Skeletal muscle satellite cell (primary cell): ENCODE measurements around the gene YY1. TPM values are rescaled to one million over a fixed set of nuclear protein-coding genes. Genes with fewer than 3 reads are reported as not detected.

Source experiments
- H3K27me3 ChIP-seq: 2 replicates; pipeline ENCODE4 v1.7.0; 2013; ENCODE audit warnings: low read length; ENCODE audit not compliant: control insufficient read depth, insufficient read depth
- H3K36me3 ChIP-seq: 2 replicates; pipeline ENCODE4 v1.7.0; 2013; ENCODE audit warnings: mild to moderate bottlenecking, control low read depth, low read length; ENCODE audit not compliant: insufficient read depth
- H3K4me1 ChIP-seq: 2 replicates; pipeline ENCODE4 v1.7.0; 2013; ENCODE audit warnings: low read length; ENCODE audit not compliant: control insufficient read depth, insufficient read depth
- H3K4me2 ChIP-seq: 2 replicates; pipeline ENCODE4 v1.7.0; 2013; ENCODE audit warnings: mild to moderate bottlenecking, low read length
- H3K4me3 ChIP-seq: 2 replicates; pipeline ENCODE4 v1.7.0; 2013; ENCODE audit warnings: low read length
- H3K9ac ChIP-seq: 2 replicates; pipeline ENCODE4 v1.7.0; 2013; ENCODE audit warnings: mild to moderate bottlenecking, low read depth, low read length, moderate library complexity
- H3K9me3 ChIP-seq: replicated peaks from 2 replicates; pipeline ENCODE4 v1.7.0; 2013; ENCODE audit warnings: mild to moderate bottlenecking, control low read depth, low read length
- small RNA-seq: library from RNA; depleted of rRNA; stranded (forward); fragments of <200 nt; gene quantifications from one replicate; pipeline ENCODE3, GENCODE V24; 2012

YY1 gene

GRCh38 chr14:100327128-100327527, 88.2 kb downstream of the YY1 start:
- Histone ChIP-seq H3K9me3 (no peaks in the 10 kb centered on the region), H3K36me3 (no peaks in the 10 kb centered on the region), H3K27me3 (no peaks in the 10 kb centered on the region), H3K9ac (no peak overlapping the region), H3K4me3 (no peak overlapping the region), H3K4me1 (no peaks in the 10 kb centered on the region), H3K4me2 (no peak overlapping the region)

GRCh38 chr14:100328495-100329163, 89.7 kb downstream of the YY1 start:
- Histone ChIP-seq H3K9me3 (no peaks in the 10 kb centered on the region), H3K27me3 (no peaks in the 10 kb centered on the region), H3K4me2 (no peak overlapping the region), H3K4me1 (no peaks in the 10 kb centered on the region), H3K36me3 (peaks cover 2% of the 10 kb centered on the region), H3K4me3 (no peak overlapping the region), H3K9ac (no peak overlapping the region)

GRCh38 chr14:100329233-100330006, 90.5 kb downstream of the YY1 start:
- H3K27me3 ChIP-seq, result no peaks in the 10 kb centered on the region
- no peaks in the 10 kb centered on the region for H3K9me3 ChIP-seq
- H3K4me2 ChIP-seq, result no peak overlapping the region
- H3K4me1 ChIP-seq, result no peaks in the 10 kb centered on the region
- H3K36me3 ChIP-seq, result peaks cover 4% of the 10 kb centered on the region
- H3K4me3 ChIP-seq, result no peak overlapping the region
- H3K9ac ChIP-seq, result no peak overlapping the region

- no peak overlapping the region for H3K9ac ChIP-seq
- H3K4me2 ChIP-seq, result no peak overlapping the region
- H3K9me3 ChIP-seq, result no peaks in the 10 kb centered on the region
- no peak overlapping the region for H3K4me3 ChIP-seq
- H3K4me1 ChIP-seq, result no peaks in the 10 kb centered on the region
- H3K27me3 ChIP-seq, result no peaks in the 10 kb centered on the region
- peaks cover 6% of the 10 kb centered on the region for H3K36me3 ChIP-seq
Measured at GRCh38 chr14:100330007-100330344, 91.0 kb downstream of the YY1 start.

- Histone ChIP-seq H3K27me3 (no peaks in the 10 kb centered on the region), H3K9me3 (no peaks in the 10 kb centered on the region), H3K36me3 (peaks cover 9% of the 10 kb centered on the region), H3K4me1 (no peaks in the 10 kb centered on the region), H3K4me3 (no peak overlapping the region), H3K9ac (no peak overlapping the region), H3K4me2 (no peak overlapping the region)
Measured at GRCh38 chr14:100330388-100330931, 91.5 kb downstream of the YY1 start.

GRCh38 chr14:100332071-100332639, 93.2 kb downstream of the YY1 start:
- Histone ChIP-seq H3K36me3 (peaks cover 19% of the 10 kb centered on the region), H3K4me3 (no peak overlapping the region), H3K4me2 (no peak overlapping the region), H3K9me3 (no peaks in the 10 kb centered on the region), H3K27me3 (no peaks in the 10 kb centered on the region), H3K9ac (no peak overlapping the region), H3K4me1 (no peaks in the 10 kb centered on the region)

Small RNA genes lying within 50 kb of the gene (small RNA-seq; reads per million reads assigned to genes)
- gene MIR345 (0.35 reads per million), gene RN7SL523P (not detected)
